ENCODE data around the gene ATOH8. TPM values are rescaled to one million over a fixed set of nuclear protein-coding genes. Genes with fewer than 3 reads are reported as not detected.

ATOH8 gene
- total and polyA plus RNA-seq, 10 of the 15 experiments (the other 5 are each of a cell fraction or from before 2014, with no cell fraction given) = 0.03 to 0.60 TPM; not detected in 8

DNA sequence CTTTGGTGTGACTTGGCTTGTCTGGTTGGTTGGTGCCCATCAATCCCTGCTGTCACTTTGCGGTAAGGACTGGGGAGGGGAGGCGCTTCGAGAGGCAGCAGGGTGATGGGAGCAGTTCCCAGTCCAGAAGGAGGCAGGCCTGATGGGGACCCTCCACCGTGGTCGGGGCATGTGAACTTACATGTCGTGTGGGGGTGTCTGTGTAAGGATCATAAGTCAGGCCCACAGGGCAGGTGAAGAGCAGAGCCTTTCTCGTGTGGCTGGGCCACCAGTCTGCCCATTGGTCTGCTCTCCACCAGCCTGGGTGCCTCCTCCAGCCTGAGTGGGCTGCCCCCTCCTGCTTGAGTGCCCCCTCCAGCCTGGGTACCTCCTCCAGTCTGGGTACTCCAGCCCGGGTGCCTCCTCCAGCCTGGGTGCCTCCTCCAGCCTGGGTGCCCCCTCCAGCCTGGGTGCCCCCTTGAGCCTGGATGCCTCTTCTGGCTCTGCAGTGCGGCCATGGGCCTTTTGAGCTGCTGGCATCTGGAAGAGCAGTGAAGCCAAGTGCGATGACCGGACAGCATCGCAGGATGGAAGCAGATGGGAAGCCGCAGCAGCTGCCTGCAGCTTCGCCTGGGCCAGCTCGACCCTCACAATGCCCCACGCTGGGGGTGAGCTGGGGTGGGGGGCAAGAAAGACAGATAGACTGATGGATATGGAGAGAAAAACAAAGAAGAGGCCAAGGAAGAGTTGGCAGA, 25.0 kb downstream of the ATOH8 start:
- ChIA-PET CTCF (no interaction called here), SMC1A (ENCODE audit: uncharacterized antibody, unreplicated experiment) (no interaction called here), RAD21 (ENCODE audit: unreplicated experiment) (no interaction called here), POLR2A (no interaction called here)
- H3K4me1 ChIP-seq (ENCODE audit: control insufficient read depth, insufficient read depth, low read length) = no peaks in the 10 kb centered on the region
- no peak overlapping the region for H2AFZ ChIP-seq (ENCODE audit: control insufficient read depth, low read depth, low read length)
- H3K9ac ChIP-seq (ENCODE audit: control insufficient read depth, insufficient read depth, low read length) = no peak overlapping the region
- no peak overlapping the region for H3K4me2 ChIP-seq (ENCODE audit: control insufficient read depth, insufficient read depth)
- 36% methylated on average over 15 of the region's 16 CpGs for WGBS (ENCODE audit: insufficient coverage, insufficient replicate concordance, low lambda C conversion rate, missing lambda C conversion rate)
- no peak overlapping the region for H3K4me3 ChIP-seq
- peaks cover 0 to 2% of the 10 kb centered on the region in 2 experiments; a peak in 1 of 4 replicates for H3K27me3 ChIP-seq (replicated peaks in 1 of 2; ENCODE audit: control insufficient read depth in 2 of 2, insufficient read depth in 2 of 2, low read length in 1 of 2)
- H3K9me3 ChIP-seq (replicated peaks; ENCODE audit: control insufficient read depth, insufficient read depth, low read length) = no peaks in the 10 kb centered on the region
- H3K27ac ChIP-seq (ENCODE audit: control insufficient read depth, insufficient read depth) = no peak overlapping the region
- H3K36me3 ChIP-seq (ENCODE audit: control insufficient read depth in 2 of 2, insufficient read depth in 2 of 2, low read length in 1 of 2) = no peaks in the 10 kb centered on the region
- DNase-seq (ENCODE audit: low read depth, low spot score) (no peak), FAIRE-seq (no peak), ATAC-seq (no peak)
- no peaks in the 10 kb centered on the region for H3K79me2 ChIP-seq (ENCODE audit: control insufficient read depth, insufficient read depth, low read length)
- TF ChIP-seq PAX8 (IDR thresholded peaks at IDR 0.05) (no peak), IRF4 (IDR thresholded peaks at IDR 0.05; ENCODE audit: low read depth, low read length) (no peak), NFYB (IDR thresholded peaks at IDR 0.05; ENCODE audit: insufficient read depth, low read depth, low read length) (no peak), RAD21 (IDR thresholded peaks at IDR 0.05; ENCODE audit: insufficient read depth, low read depth, low read length) (no peak), ATF7 (IDR thresholded peaks at IDR 0.05; ENCODE audit: low read depth) (no peak), HDAC2 (IDR thresholded peaks at IDR 0.05) (no peak), NRF1 (conservative IDR thresholded peaks at IDR 0.05; ENCODE audit: low read depth, low read length) (no peak), MYB (IDR thresholded peaks at IDR 0.05; ENCODE audit: borderline replicate concordance, low read depth, low read length) (no peak), NFIC (IDR thresholded peaks at IDR 0.05; ENCODE audit: low read depth, low read length) (no peak), HSF1 (IDR thresholded peaks at IDR 0.05; ENCODE audit: low read depth, low read length) (no peak), PKNOX1 (IDR thresholded peaks at IDR 0.05) (no peak)
- TF ChIP-seq, protein P1, sequence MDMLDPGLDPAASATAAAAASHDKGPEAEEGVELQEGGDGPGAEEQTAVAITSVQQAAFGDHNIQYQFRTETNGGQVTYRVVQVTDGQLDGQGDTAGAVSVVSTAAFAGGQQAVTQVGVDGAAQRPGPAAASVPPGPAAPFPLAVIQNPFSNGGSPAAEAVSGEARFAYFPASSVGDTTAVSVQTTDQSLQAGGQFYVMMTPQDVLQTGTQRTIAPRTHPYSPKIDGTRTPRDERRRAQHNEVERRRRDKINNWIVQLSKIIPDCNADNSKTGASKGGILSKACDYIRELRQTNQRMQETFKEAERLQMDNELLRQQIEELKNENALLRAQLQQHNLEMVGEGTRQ (IDR thresholded peaks at IDR 0.05; ENCODE audit: borderline replicate concordance, low read depth, low read length) = no peak
- TF ChIP-seq, protein P2, sequence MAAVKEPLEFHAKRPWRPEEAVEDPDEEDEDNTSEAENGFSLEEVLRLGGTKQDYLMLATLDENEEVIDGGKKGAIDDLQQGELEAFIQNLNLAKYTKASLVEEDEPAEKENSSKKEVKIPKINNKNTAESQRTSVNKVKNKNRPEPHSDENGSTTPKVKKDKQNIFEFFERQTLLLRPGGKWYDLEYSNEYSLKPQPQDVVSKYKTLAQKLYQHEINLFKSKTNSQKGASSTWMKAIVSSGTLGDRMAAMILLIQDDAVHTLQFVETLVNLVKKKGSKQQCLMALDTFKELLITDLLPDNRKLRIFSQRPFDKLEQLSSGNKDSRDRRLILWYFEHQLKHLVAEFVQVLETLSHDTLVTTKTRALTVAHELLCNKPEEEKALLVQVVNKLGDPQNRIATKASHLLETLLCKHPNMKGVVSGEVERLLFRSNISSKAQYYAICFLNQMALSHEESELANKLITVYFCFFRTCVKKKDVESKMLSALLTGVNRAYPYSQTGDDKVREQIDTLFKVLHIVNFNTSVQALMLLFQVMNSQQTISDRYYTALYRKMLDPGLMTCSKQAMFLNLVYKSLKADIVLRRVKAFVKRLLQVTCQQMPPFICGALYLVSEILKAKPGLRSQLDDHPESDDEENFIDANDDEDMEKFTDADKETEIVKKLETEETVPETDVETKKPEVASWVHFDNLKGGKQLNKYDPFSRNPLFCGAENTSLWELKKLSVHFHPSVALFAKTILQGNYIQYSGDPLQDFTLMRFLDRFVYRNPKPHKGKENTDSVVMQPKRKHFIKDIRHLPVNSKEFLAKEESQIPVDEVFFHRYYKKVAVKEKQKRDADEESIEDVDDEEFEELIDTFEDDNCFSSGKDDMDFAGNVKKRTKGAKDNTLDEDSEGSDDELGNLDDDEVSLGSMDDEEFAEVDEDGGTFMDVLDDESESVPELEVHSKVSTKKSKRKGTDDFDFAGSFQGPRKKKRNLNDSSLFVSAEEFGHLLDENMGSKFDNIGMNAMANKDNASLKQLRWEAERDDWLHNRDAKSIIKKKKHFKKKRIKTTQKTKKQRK (IDR thresholded peaks at IDR 0.05; ENCODE audit: low read depth, low read length) = no peak
- BruUV-seq (replicated peaks) = no TSS peak
- in situ Hi-C loops (cut with MboI) (no loop called here), intact Hi-C loops (cut with micrococcal nuclease; ENCODE audit: unreplicated experiment) (no loop called here)
- H4K20me1 ChIP-seq (ENCODE audit: control insufficient read depth, insufficient read depth) = no peaks in the 10 kb centered on the region
